AG10803 (cell line): ENCODE data around the gene TRIP13.

ENCODE experiments used
- DNase-seq: peaks from one replicate; pipeline ENCODE4 v3.0.0; 2010; ENCODE audit warnings: low read depth
- H3K4me3 ChIP-seq: 2 replicates; pipeline ENCODE4 v1.5.1; 2011; ENCODE audit warnings: mild to moderate bottlenecking, low read length, control low read depth
- CTCF ChIP-seq: conservative IDR thresholded peaks from 2 replicates; pipeline ENCODE4 v1.5.1; 2011; ENCODE audit warnings: mild to moderate bottlenecking, low read length, control low read depth, inconsistent platforms

The TRIP13 gene

GRCh38 chr5:887947-888637 is 4.6 kb upstream of the TRIP13 start:
- DNase-seq = no peak
- no peak for TF ChIP-seq CTCF
- H3K4me3 ChIP-seq = no peak overlapping the region

GRCh38 chr5:888638-889035 is 4.0 kb upstream of the TRIP13 start:
- H3K4me3 ChIP-seq = no peak overlapping the region
- DNase-seq = no peak
- no peak for TF ChIP-seq CTCF

- H3K4me3 ChIP-seq = no peak overlapping the region
- TF ChIP-seq CTCF = no peak
- DNase-seq = no peak
Observed at GRCh38 chr5:889075-889710, 3.5 kb upstream of the TRIP13 start.

- peak overlapping the region; percentile 97 for H3K4me3 ChIP-seq
- no peak for DNase-seq
- no peak for TF ChIP-seq CTCF
Observed at GRCh38 chr5:891117-891836, 1.4 kb upstream of the TRIP13 start.

GRCh38 chr5:891837-892393 is 769 bp upstream of the TRIP13 start:
- DNase-seq = peak; percentile 18
- TF ChIP-seq CTCF = no peak
- H3K4me3 ChIP-seq = peak overlapping the region; percentile 97

- DNase-seq = no peak
- peak overlapping the region; percentile 73 for H3K4me3 ChIP-seq
- TF ChIP-seq CTCF = no peak
Observed at GRCh38 chr5:893137-893506, 438 bp downstream of the TRIP13 start.
